HG02885 (cell line): ENCODE measurements around the gene C17orf78.
"Not testable (repeated sequence)": the region's sequence is repeated elsewhere in the genome, so short reads cannot be mapped to it uniquely, and the experiment has no call there.

Experiments used
- ATAC-seq: cut with Tn5 transposase; IDR thresholded peaks from one replicate; pipeline ENCODE4 v1.9.1; 2021; ENCODE audit warnings: mild to moderate bottlenecking; ENCODE audit not compliant: unreplicated experiment, poor library complexity

The C17orf78 gene

GRCh38 chr17:37375706-37376105 lies at the start of gene C17orf78:
C17orf78 (plus strand) TSS chr17:37375985; CDS start chr17:37376093, 108 bp downstream.
- no peak for ATAC-seq

GRCh38 chr17:37327341-37328090 lies 48.3 kb upstream of the C17orf78 start:
- ATAC-seq = no peak

GRCh38 chr17:37338847-37339246 lies 36.9 kb upstream of the C17orf78 start:
- ATAC-seq = no peak

- ATAC-seq = no peak
Observed at GRCh38 chr17:37339321-37339720, 36.5 kb upstream of the C17orf78 start.

GRCh38 chr17:37340804-37341203 lies 35.0 kb upstream of the C17orf78 start:
- ATAC-seq = no peak

- ATAC-seq = no peak
Observed at GRCh38 chr17:37342589-37342988, 33.2 kb upstream of the C17orf78 start.

GRCh38 chr17:37344519-37344918 lies 31.3 kb upstream of the C17orf78 start:
- ATAC-seq = no peak

- ATAC-seq = not testable (repeated sequence)
Observed at GRCh38 chr17:37346863-37347402, 28.9 kb upstream of the C17orf78 start.

- ATAC-seq = not testable (repeated sequence)
Observed at GRCh38 chr17:37356796-37357569, 18.8 kb upstream of the C17orf78 start.

GRCh38 chr17:37358098-37358829 lies 17.5 kb upstream of the C17orf78 start:
- peak; percentile 5 for ATAC-seq

GRCh38 chr17:37358830-37359681 lies 16.7 kb upstream of the C17orf78 start:
- ATAC-seq = peak; percentile 94

- ATAC-seq = no peak
Observed at GRCh38 chr17:37359682-37360188, 16.1 kb upstream of the C17orf78 start.

GRCh38 chr17:37360632-37361031 lies 15.2 kb upstream of the C17orf78 start:
- ATAC-seq = no peak

- ATAC-seq = no peak
Observed at GRCh38 chr17:37361543-37361942, 14.2 kb upstream of the C17orf78 start.

GRCh38 chr17:37365589-37365988 lies 10.2 kb upstream of the C17orf78 start:
- ATAC-seq = no peak

- ATAC-seq = no peak
Observed at GRCh38 chr17:37368577-37368976, 7.2 kb upstream of the C17orf78 start.

GRCh38 chr17:37373530-37374159 lies 2.1 kb upstream of the C17orf78 start:
- ATAC-seq = peak; percentile 50

GRCh38 chr17:37382056-37382455 lies 6.3 kb downstream of the C17orf78 start:
- ATAC-seq = no peak

- no peak for ATAC-seq
Observed at GRCh38 chr17:37384560-37385149, 8.9 kb downstream of the C17orf78 start.
